GM13976 (cell line): ENCODE data around the gene NDUFB5.

Experiments
- DNase-seq: peaks from one replicate; pipeline ENCODE4 v3.0.0; 2012; ENCODE audit warnings: low spot score
- in situ Hi-C: fragments of 300-500 bp; cut with MboI; formaldehyde crosslinking; loops from one replicate; pipeline ENCODE4 v1.12.0; 2022; ENCODE audit warnings: low sequenced_read_pairs, mixed read lengths, inconsistent platforms; ENCODE audit not compliant: unreplicated experiment
- TF ChIP-seq, protein P1 (sequence below): IDR thresholded peaks from 2 replicates; pipeline ENCODE4 v1.5.1; 2012; ENCODE audit warnings: borderline replicate concordance, mild to moderate bottlenecking; ENCODE audit not compliant: insufficient read depth; ENCODE audit errors: extremely low read depth, missing control alignments, control extremely low read depth

The NDUFB5 gene

DNA sequence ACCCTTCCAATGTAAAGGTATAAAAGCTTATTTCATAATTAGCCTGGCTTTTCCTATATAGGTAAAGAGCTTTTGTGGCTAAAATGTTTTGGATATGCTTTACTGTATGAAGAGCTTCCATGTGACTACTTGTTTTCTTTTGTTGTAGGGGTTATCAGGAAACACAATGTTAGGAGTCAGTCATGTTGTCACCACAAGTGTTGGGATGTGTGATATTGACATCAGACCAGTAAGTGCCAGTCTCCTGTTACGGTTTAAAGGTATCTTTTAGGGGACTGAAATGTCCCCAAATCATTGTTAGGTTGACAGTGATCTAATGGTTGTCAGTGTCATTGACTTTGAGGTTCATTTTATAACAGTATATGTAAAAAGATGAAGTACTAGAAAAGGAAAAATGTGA lies 23.6 kb upstream of the NDUFB5 start:
- in situ Hi-C loops, result no loop called here
- TF ChIP-seq, protein P1, sequence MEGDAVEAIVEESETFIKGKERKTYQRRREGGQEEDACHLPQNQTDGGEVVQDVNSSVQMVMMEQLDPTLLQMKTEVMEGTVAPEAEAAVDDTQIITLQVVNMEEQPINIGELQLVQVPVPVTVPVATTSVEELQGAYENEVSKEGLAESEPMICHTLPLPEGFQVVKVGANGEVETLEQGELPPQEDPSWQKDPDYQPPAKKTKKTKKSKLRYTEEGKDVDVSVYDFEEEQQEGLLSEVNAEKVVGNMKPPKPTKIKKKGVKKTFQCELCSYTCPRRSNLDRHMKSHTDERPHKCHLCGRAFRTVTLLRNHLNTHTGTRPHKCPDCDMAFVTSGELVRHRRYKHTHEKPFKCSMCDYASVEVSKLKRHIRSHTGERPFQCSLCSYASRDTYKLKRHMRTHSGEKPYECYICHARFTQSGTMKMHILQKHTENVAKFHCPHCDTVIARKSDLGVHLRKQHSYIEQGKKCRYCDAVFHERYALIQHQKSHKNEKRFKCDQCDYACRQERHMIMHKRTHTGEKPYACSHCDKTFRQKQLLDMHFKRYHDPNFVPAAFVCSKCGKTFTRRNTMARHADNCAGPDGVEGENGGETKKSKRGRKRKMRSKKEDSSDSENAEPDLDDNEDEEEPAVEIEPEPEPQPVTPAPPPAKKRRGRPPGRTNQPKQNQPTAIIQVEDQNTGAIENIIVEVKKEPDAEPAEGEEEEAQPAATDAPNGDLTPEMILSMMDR, result no peak
- no peak for DNase-seq

DNA sequence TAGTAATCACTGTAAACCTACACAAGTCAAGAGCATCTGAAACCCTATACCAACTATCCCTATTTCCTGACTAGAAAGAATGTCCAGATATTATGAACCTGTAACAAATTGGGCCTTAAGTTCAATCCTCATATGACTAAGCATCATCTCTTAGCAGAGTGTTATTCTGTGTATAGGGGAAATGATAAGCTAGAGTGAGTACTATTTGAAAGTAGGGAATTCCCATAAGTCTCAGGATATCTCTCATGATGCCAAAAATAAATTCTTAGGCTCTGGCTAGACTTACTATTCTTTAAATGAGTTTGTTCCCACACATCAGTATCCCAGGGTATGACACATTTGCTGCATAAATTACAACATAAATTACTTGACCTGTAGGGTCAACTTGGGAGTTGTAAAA lies 15.5 kb upstream of the NDUFB5 start:
- TF ChIP-seq, protein P1, result no peak
- in situ Hi-C loops, result no loop called here
- DNase-seq, result peak; percentile 26

DNA sequence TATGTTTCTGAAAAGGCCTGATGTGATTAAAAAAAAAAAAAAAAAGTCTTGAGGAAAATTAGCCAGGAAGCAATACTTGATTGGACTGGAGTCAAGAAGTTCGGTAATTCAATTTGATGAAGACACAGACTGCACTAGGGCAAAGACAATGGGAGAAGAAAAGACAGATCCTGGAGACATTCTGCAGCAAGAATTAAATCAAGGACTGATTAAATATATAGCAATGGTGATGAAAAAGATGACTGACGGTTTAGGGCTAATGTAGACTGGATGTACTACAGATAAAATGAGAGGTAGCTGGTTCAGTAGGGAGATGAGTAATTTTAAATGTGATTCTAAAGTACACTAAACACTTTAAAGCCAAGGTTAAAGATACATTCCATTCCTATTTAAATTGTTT lies 13.9 kb upstream of the NDUFB5 start:
- DNase-seq, result no peak
- TF ChIP-seq, protein P1, result no peak
- in situ Hi-C loops, result no loop called here

- DNase-seq, result no peak
- in situ Hi-C loops, result no loop called here
These were observed 13.3 kb upstream of the NDUFB5 start for GRCh38 chr3:179591313-179591712.

DNA sequence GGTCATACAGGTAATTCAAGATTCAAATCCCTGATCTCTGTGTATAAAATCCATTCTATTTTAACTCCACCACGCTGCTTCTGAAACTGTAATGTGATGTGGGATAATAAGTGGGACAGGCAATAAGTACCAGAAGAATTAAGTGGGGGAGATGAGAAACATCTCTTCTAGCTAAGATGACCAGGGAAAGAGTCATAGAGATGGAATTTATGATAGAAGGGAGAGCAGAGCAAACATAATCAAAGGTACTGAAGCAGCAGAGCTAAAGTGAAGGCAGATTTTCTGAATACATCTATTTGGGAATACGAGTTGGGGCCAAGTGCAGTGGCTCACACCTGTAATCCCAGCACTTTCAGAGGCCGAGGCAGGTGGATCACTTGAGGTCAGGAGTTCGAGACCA lies 5.1 kb upstream of the NDUFB5 start:
- in situ Hi-C loops, result no loop called here
- no peak for DNase-seq
- TF ChIP-seq, protein P1, result no peak

More at GRCh38 chr3:179591313-179591712, 13.3 kb upstream of the NDUFB5 start:
- TF ChIP-seq, protein P1, result no peak

DNA sequence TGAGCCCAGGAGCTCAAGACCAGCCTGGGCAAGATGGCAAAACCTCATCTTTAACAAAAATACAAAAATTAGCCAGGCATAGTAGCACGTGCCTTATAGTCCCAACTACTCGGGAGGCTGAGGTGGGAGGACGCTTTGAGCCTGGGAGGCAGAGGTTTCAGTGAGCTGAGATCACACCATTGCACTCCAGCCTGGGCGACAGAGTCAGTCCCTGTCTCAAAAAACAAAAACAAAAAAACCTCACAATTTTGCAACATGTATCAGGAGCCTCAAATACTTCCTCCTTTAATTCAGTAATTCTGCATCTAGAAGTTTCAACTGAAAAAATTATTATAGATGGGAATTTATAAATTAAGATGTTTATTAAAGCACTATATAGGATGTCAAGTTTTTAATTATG lies 1.3 kb upstream of the NDUFB5 start:
- in situ Hi-C loops, result no loop called here
- DNase-seq, result no peak
- TF ChIP-seq, protein P1, result no peak

DNA sequence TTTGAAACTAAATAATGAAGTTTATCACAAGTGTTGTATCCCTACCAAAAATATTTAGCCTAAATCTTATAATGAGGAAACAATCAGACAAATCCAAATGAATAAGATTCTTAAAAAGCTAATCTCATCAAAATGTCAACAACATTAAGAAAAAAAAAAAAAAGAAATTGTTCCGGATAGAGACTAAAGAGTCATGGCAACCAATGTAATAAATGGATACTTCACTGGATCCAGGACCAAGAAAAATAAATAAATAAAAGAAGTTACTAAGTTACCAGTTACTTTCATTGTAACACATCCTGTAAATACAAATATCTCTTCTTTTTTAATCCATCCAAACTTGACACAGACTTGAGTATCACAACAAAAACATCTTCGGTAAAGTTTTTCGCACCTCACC lies 763 bp upstream of the NDUFB5 start:
- TF ChIP-seq, protein P1, result no peak
- in situ Hi-C loops, result no loop called here
- no peak for DNase-seq
